ENCODE results near the gene SEL1L. TPM values are rescaled to one million over a fixed set of nuclear protein-coding genes. Genes with fewer than 3 reads are reported as not detected.

The SEL1L gene
- total RNA-seq, 1 experiment from 2014 or later = 53.7 TPM

DNA sequence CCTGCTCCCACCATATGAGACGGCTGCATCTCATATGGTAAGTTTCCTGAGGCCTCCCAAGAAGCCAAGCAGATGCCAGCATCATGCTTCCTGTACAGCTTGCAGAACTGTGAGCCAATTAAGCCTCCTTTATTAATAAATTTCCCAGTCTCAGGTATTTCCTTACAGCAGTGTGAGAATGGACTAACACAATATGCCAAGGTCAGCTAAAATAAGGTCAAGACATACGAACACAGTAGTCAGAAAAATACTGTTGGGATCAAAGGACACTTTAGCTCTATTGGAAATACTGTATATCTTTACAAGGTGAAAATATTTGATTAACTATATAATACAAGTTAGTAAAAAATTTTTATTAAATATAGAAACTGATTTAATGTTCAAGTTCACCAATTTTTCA lies 28.8 kb downstream of the SEL1L start:
- Histone ChIP-seq H3K9me3 (ENCODE audit: control insufficient read depth, insufficient read depth, low read depth, low read length) (no peaks in the 10 kb centered on the region), H3K27me3 (ENCODE audit: control insufficient read depth, insufficient read depth, low read length) (no peaks in the 10 kb centered on the region), H3K4me1 (ENCODE audit: control insufficient read depth, insufficient read depth, low read length) (no peaks in the 10 kb centered on the region), H3K36me3 (ENCODE audit: control insufficient read depth, insufficient read depth, low read length) (peaks cover 4% of the 10 kb centered on the region; the same call in 1 of the 2 replicates), H3K4me3 (ENCODE audit: low read depth in 2 of 2, low read length in 2 of 2) (no peak overlapping the region), H3K27ac (ENCODE audit: low read length) (no peak overlapping the region)
- ChIA-PET POLR2A (no interaction called here), CTCF (no interaction called here)
- no TSS peak for BruUV-seq (replicated peaks)
- in situ Hi-C loops (cut with HindIII; ENCODE audit: low pct_unique_long_range_greater_than_20kb, low sequenced_read_pairs) (no loop called here), intact Hi-C loops (cut with micrococcal nuclease; ENCODE audit: unreplicated experiment) (no loop called here)
- no peak for ATAC-seq
- no peak for DNase-seq (ENCODE audit: low read depth, low spot score)
- TF ChIP-seq, protein P1, sequence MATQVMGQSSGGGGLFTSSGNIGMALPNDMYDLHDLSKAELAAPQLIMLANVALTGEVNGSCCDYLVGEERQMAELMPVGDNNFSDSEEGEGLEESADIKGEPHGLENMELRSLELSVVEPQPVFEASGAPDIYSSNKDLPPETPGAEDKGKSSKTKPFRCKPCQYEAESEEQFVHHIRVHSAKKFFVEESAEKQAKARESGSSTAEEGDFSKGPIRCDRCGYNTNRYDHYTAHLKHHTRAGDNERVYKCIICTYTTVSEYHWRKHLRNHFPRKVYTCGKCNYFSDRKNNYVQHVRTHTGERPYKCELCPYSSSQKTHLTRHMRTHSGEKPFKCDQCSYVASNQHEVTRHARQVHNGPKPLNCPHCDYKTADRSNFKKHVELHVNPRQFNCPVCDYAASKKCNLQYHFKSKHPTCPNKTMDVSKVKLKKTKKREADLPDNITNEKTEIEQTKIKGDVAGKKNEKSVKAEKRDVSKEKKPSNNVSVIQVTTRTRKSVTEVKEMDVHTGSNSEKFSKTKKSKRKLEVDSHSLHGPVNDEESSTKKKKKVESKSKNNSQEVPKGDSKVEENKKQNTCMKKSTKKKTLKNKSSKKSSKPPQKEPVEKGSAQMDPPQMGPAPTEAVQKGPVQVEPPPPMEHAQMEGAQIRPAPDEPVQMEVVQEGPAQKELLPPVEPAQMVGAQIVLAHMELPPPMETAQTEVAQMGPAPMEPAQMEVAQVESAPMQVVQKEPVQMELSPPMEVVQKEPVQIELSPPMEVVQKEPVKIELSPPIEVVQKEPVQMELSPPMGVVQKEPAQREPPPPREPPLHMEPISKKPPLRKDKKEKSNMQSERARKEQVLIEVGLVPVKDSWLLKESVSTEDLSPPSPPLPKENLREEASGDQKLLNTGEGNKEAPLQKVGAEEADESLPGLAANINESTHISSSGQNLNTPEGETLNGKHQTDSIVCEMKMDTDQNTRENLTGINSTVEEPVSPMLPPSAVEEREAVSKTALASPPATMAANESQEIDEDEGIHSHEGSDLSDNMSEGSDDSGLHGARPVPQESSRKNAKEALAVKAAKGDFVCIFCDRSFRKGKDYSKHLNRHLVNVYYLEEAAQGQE (IDR thresholded peaks at IDR 0.05; ENCODE audit: insufficient read depth in 1 of 2, low read depth in 2 of 2, low read length in 1 of 2) = no peak
- TF ChIP-seq, protein P2, sequence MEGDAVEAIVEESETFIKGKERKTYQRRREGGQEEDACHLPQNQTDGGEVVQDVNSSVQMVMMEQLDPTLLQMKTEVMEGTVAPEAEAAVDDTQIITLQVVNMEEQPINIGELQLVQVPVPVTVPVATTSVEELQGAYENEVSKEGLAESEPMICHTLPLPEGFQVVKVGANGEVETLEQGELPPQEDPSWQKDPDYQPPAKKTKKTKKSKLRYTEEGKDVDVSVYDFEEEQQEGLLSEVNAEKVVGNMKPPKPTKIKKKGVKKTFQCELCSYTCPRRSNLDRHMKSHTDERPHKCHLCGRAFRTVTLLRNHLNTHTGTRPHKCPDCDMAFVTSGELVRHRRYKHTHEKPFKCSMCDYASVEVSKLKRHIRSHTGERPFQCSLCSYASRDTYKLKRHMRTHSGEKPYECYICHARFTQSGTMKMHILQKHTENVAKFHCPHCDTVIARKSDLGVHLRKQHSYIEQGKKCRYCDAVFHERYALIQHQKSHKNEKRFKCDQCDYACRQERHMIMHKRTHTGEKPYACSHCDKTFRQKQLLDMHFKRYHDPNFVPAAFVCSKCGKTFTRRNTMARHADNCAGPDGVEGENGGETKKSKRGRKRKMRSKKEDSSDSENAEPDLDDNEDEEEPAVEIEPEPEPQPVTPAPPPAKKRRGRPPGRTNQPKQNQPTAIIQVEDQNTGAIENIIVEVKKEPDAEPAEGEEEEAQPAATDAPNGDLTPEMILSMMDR (IDR thresholded peaks at IDR 0.05) = no peak

DNA sequence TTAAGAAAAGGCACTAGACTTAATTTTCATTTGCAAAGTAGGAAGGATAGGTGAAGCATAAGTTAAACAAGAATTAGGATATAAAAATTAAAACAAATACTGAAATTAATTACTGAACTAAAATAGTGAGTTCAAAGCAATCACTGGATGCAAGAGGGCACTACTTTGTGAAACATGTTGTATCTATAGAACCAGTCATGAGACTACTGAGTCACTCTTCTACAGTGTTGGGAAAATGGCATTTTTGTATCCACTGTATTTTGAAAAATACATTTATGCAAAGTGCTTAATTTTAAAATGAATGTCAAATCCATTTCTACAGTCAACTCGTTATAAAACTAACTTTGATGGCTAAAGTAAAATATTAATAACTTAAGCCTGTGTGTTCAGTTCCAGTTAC lies 47.9 kb downstream of the SEL1L start:
- DNase-seq (ENCODE audit: low read depth, low spot score) = no peak
- in situ Hi-C loops (cut with HindIII; ENCODE audit: low pct_unique_long_range_greater_than_20kb, low sequenced_read_pairs) (no loop called here), intact Hi-C loops (cut with micrococcal nuclease; ENCODE audit: unreplicated experiment) (no loop called here)
- H3K9me3 ChIP-seq (ENCODE audit: control insufficient read depth, insufficient read depth, low read depth, low read length) = no peaks in the 10 kb centered on the region
- H3K36me3 ChIP-seq (ENCODE audit: control insufficient read depth, insufficient read depth, low read length) = peaks cover 13% of the 10 kb centered on the region; the same call in 1 of the 2 replicates
- POLR2A ChIA-PET = no interaction called here
- TF ChIP-seq TCF7L2 (IDR thresholded peaks at IDR 0.05; ENCODE audit: low read depth, low read length) (no peak), SIN3A (IDR thresholded peaks at IDR 0.05; ENCODE audit: borderline replicate concordance, insufficient read depth, low read depth, low read length) (no peak)
- TF ChIP-seq, protein P1 (IDR thresholded peaks at IDR 0.05; ENCODE audit: insufficient read depth in 1 of 2, low read depth in 2 of 2, low read length in 1 of 2) = no peak
- TF ChIP-seq, protein P2 (IDR thresholded peaks at IDR 0.05) = no peak
- no peaks in the 10 kb centered on the region for H3K4me1 ChIP-seq (ENCODE audit: control insufficient read depth, insufficient read depth, low read length)
- BruUV-seq (replicated peaks) = no TSS peak
- H3K27me3 ChIP-seq (ENCODE audit: control insufficient read depth, insufficient read depth, low read length) = no peaks in the 10 kb centered on the region
- no peak for ATAC-seq
- CTCF ChIA-PET = no interaction called here
- no peak overlapping the region for H3K27ac ChIP-seq (ENCODE audit: low read length)
- no peak overlapping the region for H3K4me3 ChIP-seq (ENCODE audit: low read depth in 2 of 2, low read length in 2 of 2)

Data from Panc1 (cell line).